Breast epithelium (tissue), 4 donors: Measurements from ENCODE around the gene FBXL7. TPM values are rescaled to one million over a fixed set of nuclear protein-coding genes. Genes with fewer than 3 reads are reported as not detected.

Source experiments
- DNase-seq, 2 donors: peaks; one replicate each; pipeline ENCODE4 v3.0.0-alpha.2; 2019; ENCODE audit warnings: low spot score in 2 of 2
- H3K27ac ChIP-seq, 2 donors: fragments of 200-600 bp; sonication (generic) in 1 of 2; one replicate each; pipeline ENCODE4 v1.5.1; 2016 to 2019; ENCODE audit warnings: mild to moderate bottlenecking in 1 of 2
- H3K27me3 ChIP-seq, 2 donors: fragments of 200-600 bp; sonication (generic) in 1 of 2; one replicate each; pipeline versions ENCODE4 v1.5.1 to v1.6.0; 2017 to 2019; ENCODE audit warnings: control low read depth in 1 of 2, mild to moderate bottlenecking in 1 of 2
- H3K36me3 ChIP-seq: fragments of 200-600 bp; one replicate; pipeline ENCODE4 v1.5.1; 2019
- H3K4me1 ChIP-seq, 2 donors: fragments of 200-600 bp; sonication (generic); one replicate each; pipeline ENCODE4 v1.5.1; 2016 to 2019; ENCODE audit warnings: control low read depth in 1 of 2
- H3K4me3 ChIP-seq, 3 donors: fragments of 200-600 bp; sonication (generic); 1 replicate in 2 of 3; 2 replicates in 1 of 3; pipeline ENCODE4 v1.5.1; 2016 to 2019; ENCODE audit warnings: mild to moderate bottlenecking in 3 of 3, moderate library complexity in 2 of 3
- H3K9me3 ChIP-seq, 2 donors: fragments of 200-600 bp; sonication (generic) in 1 of 2; one replicate each; pipeline ENCODE4 v1.5.1; 2016 to 2019; ENCODE audit warnings: control low read depth in 1 of 2
- POLR2A ChIP-seq: fragments of 450-650 bp; IDR thresholded peaks from one replicate; pipeline ENCODE4 v1.6.1; 2016; ENCODE audit warnings: antibody characterized with exemption, mild to moderate bottlenecking, moderate library complexity
- POLR2AphosphoS5 ChIP-seq, 3 donors: sonication (generic); formaldehyde crosslinking; IDR thresholded peaks; one replicate each; pipeline ENCODE4 v1.6.1; 2017; ENCODE audit warnings: antibody characterized with exemption in 3 of 3
- intact Hi-C: fragments of 100-400 bp; cut with DNase I; formaldehyde crosslinking; loops from one replicate; pipeline ENCODE4 v1.15.1; 2023; ENCODE audit warnings: low total_unique reads
- total RNA-seq, 3 donors: library from RNA; depleted of rRNA; stranded (reverse); fragments of >200 nt; gene quantifications; one replicate each; pipeline ENCODE4 v1.1.0, GENCODE V29; 2016
- TF ChIP-seq, protein P1 (sequence below), 3 donors: fragments of 450-650 bp; IDR thresholded peaks; one replicate each; pipeline ENCODE4 v1.5.1; 2016 to 2017; ENCODE audit warnings: antibody characterized with exemption in 3 of 3, mild to moderate bottlenecking in 3 of 3, moderate library complexity in 3 of 3

Gene FBXL7
- total RNA-seq, 3 donors from 2014 or later: 6.9 to 17.3 (median 10.8) TPM

DNA sequence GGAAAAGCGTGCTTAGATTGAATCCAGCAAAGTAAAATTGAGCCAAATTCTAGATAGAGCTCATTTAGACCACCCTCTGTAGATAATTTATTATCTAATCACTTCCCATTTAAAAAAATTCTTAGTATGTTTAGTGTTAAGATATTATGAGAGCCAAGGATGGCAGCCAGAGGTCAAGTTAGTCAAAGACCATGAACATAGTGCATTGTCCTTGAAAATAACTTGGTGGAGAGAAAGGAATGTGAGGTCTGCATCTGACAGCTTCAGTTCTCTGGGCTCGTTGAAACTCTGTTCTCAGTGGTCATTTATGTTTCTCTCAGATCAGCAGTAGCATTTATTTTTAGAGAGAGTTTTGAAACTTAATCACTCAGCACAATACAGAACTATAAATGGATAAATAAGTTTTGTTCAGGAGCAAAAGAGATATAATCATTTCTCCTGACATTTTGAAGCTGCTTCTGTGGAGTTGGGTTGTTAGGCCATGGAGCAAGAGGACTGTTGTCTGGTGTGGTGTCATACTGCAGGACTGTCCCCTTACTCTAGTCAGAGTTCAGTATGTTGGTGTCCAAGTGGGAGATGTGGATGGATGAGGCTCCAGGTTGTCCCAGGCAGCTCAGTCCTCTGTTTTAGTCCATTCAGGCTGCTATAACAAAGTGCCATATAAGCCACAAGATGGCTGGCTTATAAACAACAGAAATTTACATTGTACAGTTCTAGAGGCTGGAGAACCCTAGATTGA, 337.7 kb downstream of the FBXL7 start:
- peaks cover 6 to 11% of the 10 kb centered on the region in 2 donors for H3K9me3 ChIP-seq
- H3K4me1 ChIP-seq: no peaks in the 10 kb centered on the region
- no peak overlapping the region for H3K27ac ChIP-seq
- H3K4me3 ChIP-seq: no peak overlapping the region
- intact Hi-C loops: no loop called here
- no peaks in the 10 kb centered on the region for H3K36me3 ChIP-seq
- no peak for DNase-seq
- TF ChIP-seq POLR2AphosphoS5 (IDR thresholded peaks at IDR 0.05) (no peak), POLR2A (no peak)
- TF ChIP-seq, protein P1, sequence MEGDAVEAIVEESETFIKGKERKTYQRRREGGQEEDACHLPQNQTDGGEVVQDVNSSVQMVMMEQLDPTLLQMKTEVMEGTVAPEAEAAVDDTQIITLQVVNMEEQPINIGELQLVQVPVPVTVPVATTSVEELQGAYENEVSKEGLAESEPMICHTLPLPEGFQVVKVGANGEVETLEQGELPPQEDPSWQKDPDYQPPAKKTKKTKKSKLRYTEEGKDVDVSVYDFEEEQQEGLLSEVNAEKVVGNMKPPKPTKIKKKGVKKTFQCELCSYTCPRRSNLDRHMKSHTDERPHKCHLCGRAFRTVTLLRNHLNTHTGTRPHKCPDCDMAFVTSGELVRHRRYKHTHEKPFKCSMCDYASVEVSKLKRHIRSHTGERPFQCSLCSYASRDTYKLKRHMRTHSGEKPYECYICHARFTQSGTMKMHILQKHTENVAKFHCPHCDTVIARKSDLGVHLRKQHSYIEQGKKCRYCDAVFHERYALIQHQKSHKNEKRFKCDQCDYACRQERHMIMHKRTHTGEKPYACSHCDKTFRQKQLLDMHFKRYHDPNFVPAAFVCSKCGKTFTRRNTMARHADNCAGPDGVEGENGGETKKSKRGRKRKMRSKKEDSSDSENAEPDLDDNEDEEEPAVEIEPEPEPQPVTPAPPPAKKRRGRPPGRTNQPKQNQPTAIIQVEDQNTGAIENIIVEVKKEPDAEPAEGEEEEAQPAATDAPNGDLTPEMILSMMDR (IDR thresholded peaks at IDR 0.05): no peak
- no peaks in the 10 kb centered on the region for H3K27me3 ChIP-seq

DNA sequence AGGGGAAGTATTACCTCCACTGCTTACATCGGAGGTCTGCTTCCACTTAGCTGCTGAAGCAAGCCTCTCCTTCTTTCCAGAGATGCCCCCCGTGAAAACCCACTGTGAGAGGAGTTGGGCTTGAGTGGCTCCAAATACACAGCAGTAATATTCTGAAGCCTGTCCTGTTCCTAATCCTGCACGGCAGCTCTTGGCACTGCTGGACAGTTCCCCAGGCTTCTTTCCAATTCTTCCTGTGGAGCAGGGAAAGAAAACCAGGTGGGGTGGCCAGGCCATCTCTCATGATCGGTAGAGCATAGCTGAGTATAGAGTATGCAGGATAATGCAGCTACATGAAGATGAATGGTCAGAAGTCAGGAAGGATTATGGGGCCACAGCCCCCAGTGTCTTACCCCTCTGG, 344.3 kb downstream of the FBXL7 start:
- Histone ChIP-seq H3K36me3 (no peaks in the 10 kb centered on the region), H3K4me1 (no peaks in the 10 kb centered on the region), H3K4me3 (no peak overlapping the region), H3K27me3 (no peaks in the 10 kb centered on the region), H3K27ac (no peak overlapping the region), H3K9me3 (peaks cover 6 to 11% of the 10 kb centered on the region in 2 donors)
- intact Hi-C loops: no loop called here
- TF ChIP-seq, protein P1 (IDR thresholded peaks at IDR 0.05): no peak
- no peak for TF ChIP-seq POLR2AphosphoS5 (IDR thresholded peaks at IDR 0.05)
- TF ChIP-seq POLR2A: no peak
- DNase-seq: no peak

DNA sequence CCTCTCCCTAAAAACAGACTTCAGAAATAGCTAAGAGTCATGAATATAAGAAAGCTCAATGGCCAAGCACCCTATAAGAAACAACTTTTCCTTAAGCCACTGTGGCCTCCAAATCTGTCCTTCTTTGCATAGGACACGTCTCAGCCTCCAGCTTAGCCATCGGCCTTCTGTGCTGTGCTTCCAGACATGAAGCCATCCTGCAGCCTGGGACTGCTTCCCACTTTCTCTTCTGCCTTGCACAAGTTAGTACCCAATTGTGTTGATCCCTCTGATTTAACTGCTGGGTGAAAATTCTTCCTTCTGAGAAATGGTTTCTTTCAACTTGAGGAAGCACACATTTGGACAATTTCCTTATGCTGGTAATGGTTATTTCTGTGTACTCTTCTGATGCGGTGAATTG, 344.9 kb downstream of the FBXL7 start:
- no peak overlapping the region for H3K4me3 ChIP-seq
- TF ChIP-seq, protein P1 (IDR thresholded peaks at IDR 0.05): no peak
- TF ChIP-seq POLR2AphosphoS5 (IDR thresholded peaks at IDR 0.05) (no peak), POLR2A (no peak)
- no peaks in the 10 kb centered on the region for H3K4me1 ChIP-seq
- DNase-seq: no peak
- intact Hi-C loops: no loop called here
- H3K9me3 ChIP-seq: peaks cover 6 to 11% of the 10 kb centered on the region in 2 donors
- no peaks in the 10 kb centered on the region for H3K27me3 ChIP-seq
- H3K27ac ChIP-seq: no peak overlapping the region
- no peaks in the 10 kb centered on the region for H3K36me3 ChIP-seq

DNA sequence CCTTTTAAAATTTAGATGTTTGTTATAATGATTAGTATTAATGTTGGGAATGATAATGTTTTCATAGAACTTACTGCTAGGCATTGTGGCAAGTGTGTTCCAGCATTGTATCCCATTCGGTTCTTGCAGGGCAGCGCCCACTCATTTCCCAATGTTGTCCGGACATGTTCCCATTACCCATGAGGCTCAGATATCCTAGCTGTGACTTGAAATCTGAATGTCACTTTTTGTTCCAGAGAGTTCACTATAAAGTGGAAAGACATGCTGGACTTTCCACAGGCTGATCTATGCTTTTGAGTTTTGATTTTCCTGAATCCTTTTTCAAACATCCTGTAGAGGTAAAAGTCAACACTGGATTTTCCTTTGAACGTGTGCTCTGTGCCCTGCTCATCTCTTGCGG, 350.6 kb downstream of the FBXL7 start:
- DNase-seq: no peak
- Histone ChIP-seq H3K9me3 (no peaks in the 10 kb centered on the region), H3K27ac (no peak overlapping the region), H3K4me3 (no peak overlapping the region), H3K36me3 (no peaks in the 10 kb centered on the region), H3K4me1 (no peaks in the 10 kb centered on the region), H3K27me3 (no peaks in the 10 kb centered on the region)
- TF ChIP-seq POLR2AphosphoS5 (IDR thresholded peaks at IDR 0.05) (no peak), POLR2A (no peak)
- TF ChIP-seq, protein P1 (IDR thresholded peaks at IDR 0.05): no peak
- intact Hi-C loops: no loop called here

DNA sequence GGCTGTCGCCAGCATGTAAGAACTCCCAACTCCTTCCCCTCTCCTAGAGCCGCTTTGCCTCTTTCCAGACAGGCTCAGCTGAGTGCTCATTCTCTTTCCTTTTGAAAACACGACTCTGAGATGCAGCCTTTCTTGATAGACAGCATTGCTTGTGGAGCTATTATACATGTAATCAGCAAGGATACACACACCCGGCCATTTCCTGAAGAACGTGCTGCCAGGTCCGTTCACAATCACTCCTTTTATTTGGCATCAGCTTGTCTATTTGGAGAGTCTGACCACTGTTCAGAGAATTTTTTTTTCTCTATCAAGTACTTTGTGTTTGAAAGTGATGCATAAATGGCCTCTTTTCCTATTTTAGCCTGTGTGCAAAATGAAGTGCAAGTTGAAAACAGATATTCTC, 351.0 kb downstream of the FBXL7 start:
- no peaks in the 10 kb centered on the region for H3K27me3 ChIP-seq
- H3K36me3 ChIP-seq: no peaks in the 10 kb centered on the region
- H3K4me1 ChIP-seq: no peaks in the 10 kb centered on the region
- intact Hi-C loops: no loop called here
- TF ChIP-seq POLR2AphosphoS5 (IDR thresholded peaks at IDR 0.05) (no peak), POLR2A (no peak)
- TF ChIP-seq, protein P1 (IDR thresholded peaks at IDR 0.05): no peak
- no peaks in the 10 kb centered on the region for H3K9me3 ChIP-seq
- no peak overlapping the region for H3K4me3 ChIP-seq
- no peak overlapping the region for H3K27ac ChIP-seq
- DNase-seq: no peak
